Measurements from ENCODE around the gene NOC2L.
"Not testable (repeated sequence)": the region's sequence is repeated elsewhere in the genome, so short reads cannot be mapped to it uniquely, and the experiment has no call there.

Gene NOC2L

DNA sequence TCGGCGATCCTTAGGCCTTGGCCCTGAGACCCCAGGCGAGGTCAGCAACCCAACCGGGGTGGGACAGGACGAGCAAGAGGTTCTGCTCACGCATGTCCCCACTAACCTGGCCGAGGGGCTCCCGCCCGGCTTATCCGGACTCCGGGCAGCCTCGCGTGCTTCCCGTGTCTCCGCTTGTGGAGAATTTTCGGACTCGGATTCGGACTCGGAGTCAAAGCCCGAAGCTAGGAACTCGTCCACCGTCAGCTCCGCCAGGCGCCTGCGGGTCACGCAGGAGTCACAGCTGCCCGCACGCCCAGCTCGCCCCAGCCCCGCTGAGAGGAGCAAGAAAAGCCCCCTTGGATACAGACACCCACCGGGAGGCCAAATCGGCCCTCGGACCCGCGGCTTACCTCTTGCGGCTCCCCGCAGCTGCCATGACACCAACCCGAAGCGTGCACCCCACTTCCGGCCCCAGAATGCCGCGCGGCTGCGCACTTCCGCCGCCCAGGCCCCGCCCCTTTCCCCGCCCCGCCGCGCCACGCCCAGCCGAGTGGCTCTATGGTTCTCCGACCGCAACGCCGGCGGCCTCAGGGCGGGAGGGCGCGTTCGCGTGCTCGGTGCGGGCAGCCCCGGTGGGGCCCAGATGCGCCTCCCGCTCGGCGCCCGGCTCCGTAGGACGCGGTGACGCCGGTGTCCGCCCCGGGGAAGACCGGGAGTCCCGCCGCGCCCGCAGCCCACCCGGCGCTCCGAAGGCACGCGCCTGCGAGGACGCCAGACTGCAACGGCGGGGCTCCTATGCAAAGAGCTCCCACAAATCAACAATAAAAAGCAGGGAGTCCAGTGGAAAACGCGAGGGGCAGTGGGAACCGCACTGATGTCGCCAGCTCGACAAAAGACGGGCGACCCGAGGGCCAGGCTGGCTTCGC lies at the start of gene NOC2L:
NOC2L (minus strand) TSS at position 434 of the 908 bp plus-strand sequence; CDS start at position 418, 16 bp downstream.
- peak; percentile 96 for DNase-seq (ENCODE audit: low spot score)

DNA sequence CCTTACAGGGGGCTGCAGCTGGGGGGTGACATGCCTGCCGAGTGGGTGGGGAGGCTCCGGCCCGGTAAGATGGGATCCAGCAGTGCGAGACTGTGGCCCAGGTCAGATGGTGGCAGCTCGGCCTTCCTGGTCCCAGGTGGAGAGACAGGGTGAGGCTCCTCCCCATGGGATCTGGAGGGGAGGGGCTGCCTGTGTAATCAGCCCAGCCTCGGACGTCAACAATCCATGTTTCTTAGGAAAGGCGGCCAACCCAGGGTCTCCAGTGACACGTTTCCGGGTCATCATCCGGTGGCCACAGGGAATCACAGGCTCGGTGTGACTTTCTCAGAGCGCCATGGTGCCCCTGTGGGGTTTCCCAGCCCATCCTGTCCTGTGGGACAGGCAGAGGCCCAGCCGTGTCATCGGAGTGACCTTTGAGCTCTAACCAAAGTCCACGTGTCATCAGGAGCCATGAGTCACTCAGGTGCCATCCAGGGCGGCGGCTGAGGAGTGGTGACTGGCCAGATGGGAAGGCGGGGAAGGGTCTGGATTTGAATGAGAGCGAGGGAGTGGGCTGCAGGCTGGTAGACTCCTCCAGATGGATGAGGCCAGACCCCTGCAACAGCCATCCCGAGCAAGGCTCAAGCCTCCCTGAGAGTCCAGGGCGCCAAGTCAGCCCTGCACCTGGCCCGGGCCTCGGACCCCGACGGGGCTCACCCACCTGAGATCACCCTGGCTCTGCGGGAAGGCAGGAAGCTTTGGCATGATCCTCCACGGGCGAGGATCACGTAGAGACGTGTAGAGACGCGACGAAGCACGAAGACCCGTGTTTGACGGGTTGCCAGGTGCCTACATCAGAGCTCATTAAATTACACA lies 47.5 kb upstream of the NOC2L start:
- no peak for DNase-seq (ENCODE audit: low spot score)

DNA sequence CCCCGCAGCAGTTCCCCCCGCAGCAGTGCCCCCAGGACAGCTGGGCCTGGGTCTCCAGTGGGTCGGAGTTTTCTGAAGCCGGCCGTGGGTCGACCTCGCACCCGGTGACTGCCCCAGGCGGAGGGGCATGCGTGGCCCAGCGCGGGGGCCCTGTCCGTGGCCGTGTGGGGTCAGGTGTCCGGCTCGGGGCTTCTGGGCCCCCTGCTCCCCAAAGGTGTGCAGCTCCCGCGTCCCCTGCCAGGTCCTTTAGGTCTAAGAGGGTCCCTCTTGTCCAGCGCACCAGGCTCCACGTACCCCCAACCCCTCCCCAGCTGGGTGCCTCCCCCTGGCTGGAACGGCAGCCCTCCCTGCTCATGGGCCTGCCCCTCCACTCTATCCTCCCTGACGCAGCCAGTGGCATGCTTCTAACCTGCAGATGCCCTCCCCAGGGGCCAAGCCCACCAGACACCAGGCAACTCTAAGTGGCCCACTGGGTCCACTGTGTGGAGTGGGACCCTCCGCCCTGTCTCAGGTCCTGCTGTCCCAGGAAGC lies 46.8 kb upstream of the NOC2L start:
- DNase-seq (ENCODE audit: low spot score) = no peak

DNA sequence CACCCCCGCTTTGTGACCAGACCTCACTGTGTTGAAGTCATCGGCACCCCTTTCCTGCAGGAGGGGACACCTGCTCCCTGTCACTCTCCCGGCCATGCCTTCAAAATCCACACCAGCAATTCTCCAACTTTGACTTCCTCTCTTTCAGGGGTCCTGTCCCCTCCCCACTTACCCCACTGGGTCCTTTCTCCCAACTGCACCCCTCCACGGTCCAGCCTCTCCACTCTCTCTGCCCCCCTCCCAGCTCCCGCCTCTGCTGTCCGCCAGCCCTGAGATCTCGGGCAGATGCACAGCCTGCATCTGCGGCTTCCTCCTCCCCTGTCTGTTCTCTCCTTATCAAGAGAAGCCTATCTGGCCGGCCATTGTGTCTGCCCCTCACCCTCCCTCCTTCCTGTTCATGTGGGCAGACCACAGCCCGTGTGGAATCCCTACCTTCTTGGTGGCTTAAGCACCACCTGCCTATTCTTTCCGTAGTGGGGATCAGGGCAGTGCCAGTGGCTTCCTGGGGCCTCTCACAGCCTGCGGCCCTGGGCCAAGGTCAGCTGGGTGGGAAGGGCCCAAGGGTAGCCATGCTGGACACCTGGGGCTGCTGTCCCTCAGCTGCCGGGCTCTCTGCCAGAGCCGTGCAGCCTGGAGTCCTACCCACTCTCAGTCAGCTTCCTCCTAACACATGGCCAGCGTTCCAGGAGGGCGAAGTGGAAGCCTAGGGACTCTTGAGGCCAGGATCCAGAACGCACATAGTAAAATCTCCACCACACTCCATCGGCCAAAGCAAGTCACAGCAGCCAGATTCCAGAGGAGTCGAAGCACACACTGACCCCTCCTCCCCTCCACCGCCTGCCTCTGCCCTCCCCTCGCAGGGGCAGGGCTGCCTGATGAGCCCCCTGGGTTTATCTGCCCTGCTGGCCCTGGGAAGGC lies 46.0 kb upstream of the NOC2L start:
- no peak for DNase-seq (ENCODE audit: low spot score)

DNA sequence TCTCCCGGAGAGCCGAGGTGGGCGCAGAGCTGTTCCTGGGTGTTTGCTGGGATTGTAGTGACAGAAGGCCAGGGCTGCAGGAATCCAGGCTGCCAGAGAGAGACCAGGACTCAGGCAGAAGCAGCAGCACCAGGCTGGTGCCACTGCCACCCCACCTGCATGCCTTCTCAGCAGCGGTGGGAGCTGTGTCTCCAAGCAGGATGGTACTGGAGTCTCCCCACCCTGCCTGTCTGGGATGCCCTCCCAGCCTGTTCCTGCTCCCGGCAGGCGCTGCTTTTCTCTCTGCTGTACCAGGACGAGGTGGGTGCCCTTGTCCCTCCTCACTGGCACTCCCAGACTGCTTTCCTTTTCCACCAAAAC lies 45.3 kb upstream of the NOC2L start:
- no peak for DNase-seq (ENCODE audit: low spot score)

DNA sequence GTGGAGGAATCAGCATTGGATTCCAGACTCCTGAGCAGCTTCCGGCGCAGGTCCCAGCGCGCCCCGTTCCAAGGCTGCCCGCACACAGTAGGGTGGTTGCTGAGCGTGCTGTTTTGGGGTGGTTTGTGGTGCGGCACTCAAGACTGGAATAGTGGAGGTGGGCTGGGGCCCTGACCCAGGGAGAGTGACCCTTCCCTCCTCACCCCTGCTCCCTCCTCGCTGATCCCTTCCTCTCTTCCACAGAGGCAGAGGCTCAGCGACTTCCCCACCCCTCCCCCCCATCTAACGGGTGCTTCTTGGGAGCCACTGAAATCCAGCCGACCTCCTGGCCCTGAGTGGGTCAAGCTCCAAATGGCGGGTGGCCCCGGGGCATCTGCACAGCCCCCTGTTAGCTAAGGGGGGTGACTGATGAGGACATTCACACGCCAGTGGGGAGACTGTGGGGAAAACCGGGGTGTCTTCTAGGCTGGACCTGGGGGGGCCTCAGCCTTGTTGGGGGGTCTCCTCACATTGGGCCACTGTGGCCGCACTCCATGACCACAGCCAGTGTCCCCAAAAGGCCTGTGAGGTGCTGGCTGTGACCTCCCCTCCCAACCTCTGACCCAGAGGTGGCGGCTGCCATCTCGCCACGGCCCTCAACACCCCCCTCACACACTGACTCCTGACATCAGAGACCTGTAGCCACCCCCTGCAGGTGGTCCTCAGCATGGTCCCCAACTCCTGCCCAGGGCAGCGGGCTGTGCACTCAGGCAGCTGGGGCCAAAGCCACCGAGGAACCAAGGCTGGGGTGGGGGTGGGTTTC lies 44.8 kb upstream of the NOC2L start:
- DNase-seq (ENCODE audit: low spot score) = no peak

DNA sequence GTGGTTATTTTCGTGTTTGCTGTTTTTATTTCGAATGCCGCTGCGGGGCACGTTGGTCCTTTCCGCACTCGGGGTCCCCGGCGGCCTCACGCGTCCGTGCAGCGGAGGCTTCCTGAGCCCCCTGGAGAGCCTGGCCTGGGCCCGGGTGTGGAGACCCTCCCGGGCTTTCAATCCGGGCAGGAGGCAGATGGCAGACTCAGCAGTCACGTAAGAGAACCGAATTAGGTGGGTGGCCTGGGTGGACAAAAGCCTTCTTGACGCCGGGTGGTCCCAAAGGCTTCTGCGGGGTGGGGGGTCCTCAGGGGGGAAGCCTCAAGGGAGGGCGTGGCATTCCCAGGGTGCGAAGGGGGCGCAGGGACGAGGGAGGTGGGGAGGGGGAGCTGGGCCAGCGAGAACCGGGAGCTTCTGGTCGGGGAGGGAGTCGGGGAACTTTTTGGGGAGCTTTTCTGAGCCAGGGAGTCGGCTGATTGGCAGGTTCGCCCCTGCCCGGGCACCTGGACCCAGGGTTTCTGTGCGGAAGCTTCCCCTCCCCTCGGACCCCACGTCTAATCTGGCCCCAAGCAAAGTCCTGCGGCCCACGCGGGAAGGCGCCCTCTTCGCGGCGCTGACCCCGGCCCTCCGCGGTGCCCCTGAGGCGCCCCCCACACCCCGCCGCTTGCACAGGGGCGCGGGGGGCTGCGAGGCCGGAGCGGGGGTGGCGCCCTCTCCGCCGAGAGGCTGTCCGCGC lies 42.2 kb upstream of the NOC2L start:
- no peak for DNase-seq (ENCODE audit: low spot score)

DNA sequence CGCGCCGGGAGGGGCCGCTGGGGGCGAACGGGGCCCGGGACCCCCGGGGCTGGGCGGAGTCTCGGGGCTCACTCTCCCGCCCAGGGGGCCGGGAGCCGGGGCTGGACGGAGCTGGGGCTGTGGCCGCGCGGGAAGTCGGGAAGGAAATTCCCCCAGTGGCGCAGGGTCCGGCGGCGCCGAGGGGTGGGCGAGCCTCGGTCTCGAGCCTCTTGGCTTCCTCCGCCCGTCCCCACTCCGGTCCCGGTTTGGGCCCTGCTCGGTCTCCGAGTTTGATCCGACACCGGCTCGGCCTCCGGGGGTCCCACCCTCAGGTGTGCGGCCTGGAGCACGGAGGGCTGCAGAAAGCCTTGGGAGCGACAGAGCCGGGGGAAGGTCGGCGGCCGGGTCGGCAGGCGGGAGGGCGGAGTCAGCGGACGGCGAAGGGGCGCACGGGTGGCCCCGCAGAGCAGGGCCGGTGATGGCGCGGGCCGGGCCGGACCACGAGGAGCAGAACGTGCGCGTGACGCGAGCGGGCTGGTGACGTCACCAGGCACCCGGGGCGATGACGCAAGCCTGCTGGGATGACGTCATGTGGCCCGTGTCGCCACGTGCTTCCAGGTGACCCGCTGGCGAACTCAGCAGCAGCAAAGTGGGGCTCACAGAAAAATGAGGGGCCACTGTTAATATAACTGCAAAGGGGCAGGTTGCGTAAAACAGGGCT lies 41.5 kb upstream of the NOC2L start:
- DNase-seq (ENCODE audit: low spot score) = peak; percentile 93

DNA sequence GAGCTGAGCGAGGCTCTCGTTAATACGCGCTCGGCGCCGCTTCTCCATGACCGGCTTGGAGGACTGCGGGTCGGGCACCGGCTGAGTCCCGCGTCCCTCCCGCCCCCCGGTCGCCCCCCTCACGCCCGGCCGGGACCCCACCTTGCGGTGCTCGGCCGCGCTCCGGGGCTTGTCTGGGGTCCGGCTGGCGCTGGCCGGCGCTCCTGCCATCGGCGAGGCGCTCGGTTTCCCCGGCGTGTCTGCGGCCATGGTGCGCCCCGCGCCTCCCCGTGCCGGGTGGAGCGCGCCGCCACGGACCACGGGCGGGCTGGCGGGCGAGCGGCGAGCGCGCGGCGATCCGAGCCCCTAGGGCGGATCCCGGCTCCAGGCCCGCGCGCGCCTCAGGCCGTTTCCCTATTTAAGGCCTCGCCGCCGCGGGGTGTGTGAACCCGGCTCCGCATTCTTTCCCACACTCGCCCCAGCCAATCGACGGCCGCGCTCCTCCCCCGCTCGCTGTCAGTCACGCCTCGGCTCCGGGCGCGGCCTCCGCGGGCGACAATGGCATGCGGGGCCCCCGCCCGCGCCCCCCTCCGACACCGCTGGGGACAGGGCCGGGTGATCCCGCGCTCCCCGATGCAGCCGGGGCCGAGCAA lies 40.8 kb upstream of the NOC2L start, which contains the start of gene HES4:
HES4 (minus strand) TSS at position 373 of the 632 bp plus-strand sequence; CDS start at position 249, 124 bp downstream.
- peak; percentile 93 for DNase-seq (ENCODE audit: low spot score)

DNA sequence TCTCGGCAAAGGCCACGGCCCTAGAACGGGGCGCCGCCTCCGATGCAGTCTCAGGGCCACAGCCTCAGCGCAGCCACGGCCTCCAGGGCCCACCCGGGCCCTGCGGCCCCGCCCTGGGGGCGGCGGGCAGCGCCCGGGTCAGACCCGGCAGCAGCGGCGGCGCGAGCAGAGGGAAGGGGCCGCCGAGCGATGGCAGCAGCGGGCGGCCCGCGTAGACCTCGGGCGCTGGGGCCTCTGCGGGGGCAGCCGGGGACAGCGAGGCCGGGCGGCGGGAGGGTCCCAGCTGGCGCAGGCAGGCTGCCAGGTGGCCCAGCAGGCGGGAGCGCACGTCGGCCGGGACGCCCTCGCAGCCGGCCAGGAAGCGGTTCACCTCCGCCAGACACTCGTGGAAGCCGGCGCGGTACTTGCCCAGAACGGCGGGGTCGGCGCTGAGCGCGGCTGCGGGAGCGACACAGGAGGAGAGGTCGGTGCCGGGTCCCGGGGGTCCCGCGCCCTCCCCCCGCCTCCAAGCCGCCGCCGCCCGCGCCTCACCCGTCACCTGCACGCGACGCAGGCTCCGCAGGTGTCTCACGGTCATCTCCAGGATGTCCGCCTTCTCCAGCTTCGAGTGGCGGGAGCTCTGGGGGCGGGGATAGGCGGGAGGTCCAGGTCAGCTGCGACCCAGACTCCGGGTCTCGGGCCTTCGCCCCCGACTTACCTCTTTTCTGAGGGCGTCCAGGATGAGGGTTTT lies 40.1 kb upstream of the NOC2L start:
- DNase-seq (ENCODE audit: low spot score) = no peak

DNA sequence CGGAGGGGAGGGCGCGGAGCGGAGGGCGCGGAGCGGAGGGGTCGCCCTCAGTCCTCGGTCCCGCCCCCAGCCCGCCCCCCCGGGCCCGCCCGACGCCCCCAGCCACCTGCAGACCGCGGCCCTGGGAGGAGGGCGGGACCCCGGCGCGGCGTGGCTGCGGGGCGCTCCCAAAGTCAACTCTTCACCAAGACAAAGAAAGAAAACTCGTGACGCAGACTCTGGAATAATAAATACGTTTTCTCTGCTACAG lies 39.6 kb upstream of the NOC2L start:
- no peak for DNase-seq (ENCODE audit: low spot score)

DNA sequence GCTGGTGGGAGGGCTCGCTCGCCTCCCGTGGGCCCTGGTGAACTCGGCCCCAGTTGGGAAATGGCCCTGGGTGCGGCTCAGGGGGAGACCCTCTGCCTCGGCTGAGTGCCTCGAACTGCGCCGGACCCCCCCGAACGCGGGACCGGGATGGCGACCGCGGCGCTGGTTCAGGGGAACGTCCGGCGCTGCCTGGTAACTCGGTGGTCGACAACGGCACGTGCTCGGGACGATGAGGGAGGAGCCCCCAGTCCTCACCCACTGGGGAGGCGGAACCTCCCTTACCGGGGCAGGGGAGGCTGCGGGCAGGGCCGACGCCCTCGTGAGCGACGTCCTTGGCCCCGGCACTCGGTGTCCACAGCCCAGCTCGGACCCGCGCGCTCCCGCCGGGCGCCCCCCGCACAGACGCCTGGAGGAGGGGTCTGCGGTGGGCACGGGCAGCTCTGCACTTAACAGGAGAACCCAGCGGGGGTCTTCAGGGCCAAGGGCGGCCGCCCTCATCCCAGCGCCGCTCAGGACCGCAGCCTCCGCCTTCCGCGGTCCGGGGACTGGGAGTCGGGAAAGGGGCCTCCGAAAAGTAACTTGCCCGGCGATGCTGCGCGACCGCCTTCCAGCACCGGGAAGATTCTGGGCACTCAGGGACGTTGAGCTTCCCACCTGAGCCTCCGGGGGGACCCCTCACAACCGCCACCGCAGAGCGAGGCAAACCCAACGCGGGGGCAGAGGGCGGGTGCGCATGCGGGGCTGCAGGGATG lies 39.1 kb upstream of the NOC2L start:
- DNase-seq (ENCODE audit: low spot score) = no peak

DNA sequence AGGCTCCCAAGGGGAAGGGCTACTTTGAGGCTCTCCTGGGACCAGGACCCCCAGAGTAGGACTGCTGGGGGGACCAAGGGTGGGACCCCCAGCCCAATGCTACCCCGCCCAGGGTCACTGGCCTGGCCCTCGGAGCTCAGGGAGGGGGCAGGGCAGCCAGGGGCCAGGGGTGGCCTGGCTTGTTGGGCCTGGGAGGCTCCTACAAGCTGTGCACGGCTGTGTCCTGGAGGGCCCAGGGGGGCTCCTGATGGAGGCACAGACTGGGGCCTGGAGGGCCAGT lies 38.6 kb upstream of the NOC2L start:
- DNase-seq (ENCODE audit: low spot score) = no peak

DNA sequence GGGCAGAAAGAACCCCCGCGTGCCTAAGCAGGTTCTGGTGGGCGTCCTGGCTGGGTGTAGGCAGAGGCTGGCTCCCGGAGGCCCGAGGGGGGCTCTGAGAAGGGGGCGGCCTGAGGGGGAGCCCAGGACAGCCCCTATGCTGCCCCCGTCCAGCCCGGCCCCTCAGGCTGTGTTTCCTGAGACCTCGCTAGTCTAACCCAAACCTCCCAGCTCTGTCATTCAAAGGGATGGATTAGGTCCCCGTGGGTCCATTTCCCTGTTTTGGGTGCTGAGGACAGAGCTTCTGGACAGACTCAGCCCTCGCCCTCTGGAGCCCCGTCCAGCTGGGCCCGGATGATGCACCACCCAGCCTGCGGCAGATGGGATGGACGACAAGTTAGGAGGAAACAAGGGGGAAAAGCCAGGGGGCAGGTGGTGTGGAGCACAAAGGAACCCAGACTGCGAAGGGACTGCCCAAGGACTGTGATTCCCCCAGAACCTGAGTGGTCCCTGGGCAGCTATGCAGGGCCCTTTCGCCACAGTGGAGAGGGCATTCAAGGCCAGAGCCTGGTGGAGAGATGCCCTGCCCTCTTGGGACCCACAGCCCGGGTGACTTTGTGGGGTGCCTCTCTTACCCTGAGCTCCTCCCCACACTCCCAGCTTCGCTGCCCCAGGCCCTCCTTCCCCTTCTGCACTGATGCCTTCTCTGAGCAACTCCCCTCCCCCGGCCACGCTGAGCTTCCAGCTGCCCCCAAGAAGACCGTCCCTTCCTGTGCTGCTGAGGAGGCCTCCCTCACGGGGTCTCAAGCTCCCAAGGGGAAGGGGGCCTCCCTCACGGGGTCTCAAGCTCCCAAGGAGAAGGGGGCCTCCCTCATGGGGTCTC lies 38.0 kb upstream of the NOC2L start:
- DNase-seq (ENCODE audit: low spot score) = no peak

DNA sequence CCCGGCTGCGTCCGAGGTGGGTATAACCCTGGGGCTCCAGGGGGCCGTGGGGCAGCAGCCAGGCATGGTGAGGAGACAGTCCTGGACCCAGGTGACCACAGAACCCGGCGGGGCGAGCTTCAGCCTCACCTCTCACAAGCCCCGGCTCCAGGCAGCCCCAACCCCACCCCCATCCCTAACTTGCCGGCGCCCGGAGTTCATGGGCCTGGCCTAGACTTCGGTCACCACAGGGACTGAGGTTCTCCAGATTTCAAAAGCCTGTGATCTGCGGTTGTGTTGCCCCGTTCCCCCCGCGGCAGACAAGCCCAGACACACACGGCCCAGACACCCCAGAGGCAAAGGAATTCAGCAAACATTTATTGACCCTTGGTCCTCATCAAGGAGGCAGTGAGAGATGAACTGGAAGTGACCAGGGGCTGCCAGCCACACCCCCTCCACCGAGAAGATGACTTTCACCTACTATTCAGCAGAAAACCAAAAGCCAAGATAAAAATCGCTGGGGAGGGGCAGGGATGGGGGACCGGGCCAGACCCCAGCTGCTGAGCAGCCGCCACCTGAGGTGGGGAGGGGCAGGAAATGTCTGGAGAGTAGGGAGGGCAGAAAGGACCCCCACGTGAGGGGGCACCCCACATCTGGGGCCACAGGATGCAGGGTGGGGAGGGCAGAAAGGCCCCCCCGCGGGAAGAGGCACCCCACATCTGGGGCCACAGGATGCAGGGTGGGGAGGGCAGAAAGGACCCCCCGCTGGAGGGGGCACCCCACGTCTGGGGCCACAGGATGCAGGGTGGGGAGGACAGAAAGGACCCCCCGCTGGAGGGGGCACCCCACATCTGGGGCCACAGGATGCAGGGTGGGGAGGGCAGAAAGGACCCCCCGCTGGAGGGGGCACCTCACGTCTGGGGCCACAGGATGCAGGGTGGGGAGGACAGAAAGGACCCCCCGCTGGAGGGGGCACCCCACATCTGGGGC lies 36.9 kb upstream of the NOC2L start:
- DNase-seq (ENCODE audit: low spot score) = no peak

DNA sequence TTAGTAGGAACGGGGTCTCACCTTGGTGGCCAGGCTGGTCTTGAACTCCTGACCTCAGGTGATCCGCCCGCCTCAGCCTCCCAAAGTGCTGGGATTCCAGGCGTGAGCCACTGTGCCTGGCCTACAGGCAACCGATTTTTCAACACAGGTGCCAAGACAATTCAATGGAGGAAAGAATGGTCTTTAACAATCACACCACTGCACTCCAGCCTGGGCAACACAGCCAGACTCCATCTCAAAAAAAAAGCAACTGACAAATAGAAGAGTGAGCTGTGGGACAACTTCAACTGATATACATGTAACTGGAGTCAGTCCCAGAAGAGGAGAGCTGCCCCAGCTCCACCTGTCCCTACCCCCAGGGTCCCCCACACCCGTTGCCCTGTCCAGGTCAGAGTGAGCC lies 35.5 kb upstream of the NOC2L start:
- not testable (repeated sequence) for DNase-seq (ENCODE audit: low spot score)

All from AG08395 (cell line).